HG02970 (cell line): ENCODE data around the gene MVP.

Experiments
- ATAC-seq: cut with Tn5 transposase; IDR thresholded peaks from one replicate; pipeline ENCODE4 v1.9.1; 2021; ENCODE audit warnings: mild to moderate bottlenecking, moderate library complexity, moderate number of reproducible peaks; ENCODE audit not compliant: unreplicated experiment, low FRiP score

MVP gene

DNA sequence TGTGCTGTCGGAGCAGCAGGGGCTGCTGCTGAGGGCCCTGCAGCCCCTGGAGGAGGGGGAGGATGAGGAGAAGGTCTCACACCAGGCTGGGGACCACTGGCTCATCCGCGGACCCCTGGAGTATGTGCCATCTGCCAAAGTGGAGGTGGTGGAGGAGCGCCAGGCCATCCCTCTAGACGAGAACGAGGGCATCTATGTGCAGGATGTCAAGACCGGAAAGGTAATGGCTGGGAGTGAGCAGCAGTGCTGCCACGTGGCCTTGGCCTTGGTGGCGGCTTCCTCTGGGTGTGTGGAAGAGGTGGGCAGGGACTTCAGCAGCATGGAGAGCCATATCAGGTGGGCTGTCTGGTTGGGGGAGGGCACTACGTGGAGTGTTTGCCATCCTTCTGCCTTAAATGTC is 20.0 kb downstream of the MVP start:
- no peak for ATAC-seq

DNA sequence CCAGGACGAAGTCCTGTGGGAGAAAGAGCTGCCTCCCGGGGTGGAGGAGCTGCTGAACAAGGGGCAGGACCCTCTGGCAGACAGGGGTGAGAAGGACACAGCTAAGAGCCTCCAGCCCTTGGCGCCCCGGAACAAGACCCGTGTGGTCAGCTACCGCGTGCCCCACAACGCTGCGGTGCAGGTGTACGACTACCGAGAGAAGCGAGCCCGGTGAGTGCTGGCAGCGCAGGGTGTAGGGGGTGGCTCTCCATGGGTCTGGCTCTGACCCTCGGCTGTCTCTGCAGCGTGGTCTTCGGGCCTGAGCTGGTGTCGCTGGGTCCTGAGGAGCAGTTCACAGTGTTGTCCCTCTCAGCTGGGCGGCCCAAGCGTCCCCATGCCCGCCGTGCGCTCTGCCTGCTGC is 21.4 kb downstream of the MVP start:
- ATAC-seq: no peak

DNA sequence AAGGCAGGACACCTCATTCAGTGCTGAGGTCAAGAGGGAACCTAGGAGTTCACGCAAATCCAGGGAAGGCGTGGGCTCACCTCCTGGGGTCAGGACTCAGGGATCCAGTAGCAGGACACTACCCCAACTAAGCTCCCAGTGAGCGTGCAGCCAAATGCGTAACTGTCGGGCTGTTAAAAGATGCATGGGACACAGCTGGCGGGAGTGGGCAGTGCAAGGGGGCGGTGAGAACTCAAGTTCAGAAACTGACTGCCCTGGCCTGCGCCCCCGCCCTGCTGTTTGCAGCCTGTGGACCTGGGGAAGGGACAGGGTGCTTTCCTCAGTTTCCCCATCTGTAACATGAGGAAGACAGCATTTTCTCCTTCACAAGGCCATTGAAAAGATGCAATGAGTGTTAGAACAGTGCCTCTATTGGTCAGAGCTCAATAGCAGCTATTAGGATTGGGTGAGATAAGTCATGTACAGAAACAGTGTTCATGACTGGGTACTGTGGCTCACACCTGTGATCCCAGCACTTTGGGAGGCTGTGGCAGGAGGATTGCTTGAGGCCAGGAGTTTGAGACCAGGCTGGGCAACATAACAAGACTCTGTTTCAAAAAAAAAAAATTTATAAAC is 22.6 kb downstream of the MVP start:
- no peak for ATAC-seq

DNA sequence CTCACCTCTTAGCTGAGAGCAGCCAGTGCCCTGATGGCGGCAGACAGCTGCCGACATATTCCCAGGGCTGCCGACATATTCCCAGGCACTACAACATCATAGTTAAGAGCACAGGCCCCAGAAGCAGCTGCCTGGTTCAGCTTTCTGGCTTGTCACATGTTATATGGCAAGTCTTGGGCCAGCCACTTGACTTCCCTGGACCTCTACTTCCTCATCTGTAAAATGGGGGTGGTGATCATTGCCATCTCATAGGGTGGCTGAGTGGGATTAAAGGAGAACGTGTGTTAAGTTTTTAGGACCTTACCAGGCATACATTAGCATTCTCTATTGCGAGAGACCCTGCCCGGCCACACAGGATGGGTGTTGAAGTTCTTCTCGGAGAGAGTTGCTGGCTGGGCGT is 23.7 kb downstream of the MVP start:
- no peak for ATAC-seq

DNA sequence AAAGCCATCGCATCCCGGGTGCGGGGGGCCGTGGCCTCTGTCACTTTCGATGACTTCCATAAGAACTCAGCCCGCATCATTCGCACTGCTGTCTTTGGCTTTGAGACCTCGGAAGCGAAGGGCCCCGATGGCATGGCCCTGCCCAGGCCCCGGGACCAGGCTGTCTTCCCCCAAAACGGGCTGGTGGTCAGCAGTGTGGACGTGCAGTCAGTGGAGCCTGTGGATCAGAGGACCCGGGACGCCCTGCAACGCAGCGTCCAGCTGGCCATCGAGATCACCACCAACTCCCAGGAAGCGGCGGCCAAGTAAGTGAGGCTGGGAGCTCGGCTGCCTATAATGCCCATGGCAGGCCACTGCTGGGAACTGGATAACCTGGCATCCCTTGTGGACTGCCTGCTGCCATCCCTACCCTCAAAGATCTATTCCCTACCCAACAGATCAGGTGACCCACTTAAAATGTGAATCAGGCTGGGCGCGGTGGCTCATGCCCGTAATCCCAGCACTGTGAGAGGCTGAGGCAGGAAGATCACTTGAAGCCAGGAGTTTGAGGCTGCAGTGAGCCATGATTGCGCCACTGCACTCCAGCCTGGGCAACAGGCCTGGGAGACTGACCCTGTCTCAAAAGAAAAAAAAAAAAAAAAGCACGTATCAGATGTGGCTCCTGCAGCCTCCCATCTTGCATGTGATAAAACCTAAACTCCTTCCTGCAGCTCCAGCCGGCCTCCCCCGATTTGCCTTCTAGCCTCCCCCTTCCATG is 24.5 kb downstream of the MVP start:
- ATAC-seq: no peak

DNA sequence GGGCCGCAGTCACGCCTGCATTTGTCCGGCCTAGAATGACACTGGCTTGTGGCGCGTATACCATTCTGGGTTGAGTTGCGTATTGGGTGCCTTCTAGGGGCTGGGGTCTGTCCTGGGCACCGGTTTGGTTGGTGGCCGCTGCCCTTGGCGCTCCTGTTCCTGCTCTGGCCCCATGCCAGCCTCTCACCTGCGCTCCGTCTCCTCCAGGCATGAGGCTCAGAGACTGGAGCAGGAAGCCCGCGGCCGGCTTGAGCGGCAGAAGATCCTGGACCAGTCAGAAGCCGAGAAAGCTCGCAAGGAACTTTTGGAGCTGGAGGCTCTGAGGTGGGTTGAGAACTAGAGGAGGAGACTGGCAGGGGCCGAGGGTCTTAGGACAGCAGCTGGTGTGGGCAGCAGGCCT is 25.4 kb downstream of the MVP start:
- ATAC-seq: no peak

DNA sequence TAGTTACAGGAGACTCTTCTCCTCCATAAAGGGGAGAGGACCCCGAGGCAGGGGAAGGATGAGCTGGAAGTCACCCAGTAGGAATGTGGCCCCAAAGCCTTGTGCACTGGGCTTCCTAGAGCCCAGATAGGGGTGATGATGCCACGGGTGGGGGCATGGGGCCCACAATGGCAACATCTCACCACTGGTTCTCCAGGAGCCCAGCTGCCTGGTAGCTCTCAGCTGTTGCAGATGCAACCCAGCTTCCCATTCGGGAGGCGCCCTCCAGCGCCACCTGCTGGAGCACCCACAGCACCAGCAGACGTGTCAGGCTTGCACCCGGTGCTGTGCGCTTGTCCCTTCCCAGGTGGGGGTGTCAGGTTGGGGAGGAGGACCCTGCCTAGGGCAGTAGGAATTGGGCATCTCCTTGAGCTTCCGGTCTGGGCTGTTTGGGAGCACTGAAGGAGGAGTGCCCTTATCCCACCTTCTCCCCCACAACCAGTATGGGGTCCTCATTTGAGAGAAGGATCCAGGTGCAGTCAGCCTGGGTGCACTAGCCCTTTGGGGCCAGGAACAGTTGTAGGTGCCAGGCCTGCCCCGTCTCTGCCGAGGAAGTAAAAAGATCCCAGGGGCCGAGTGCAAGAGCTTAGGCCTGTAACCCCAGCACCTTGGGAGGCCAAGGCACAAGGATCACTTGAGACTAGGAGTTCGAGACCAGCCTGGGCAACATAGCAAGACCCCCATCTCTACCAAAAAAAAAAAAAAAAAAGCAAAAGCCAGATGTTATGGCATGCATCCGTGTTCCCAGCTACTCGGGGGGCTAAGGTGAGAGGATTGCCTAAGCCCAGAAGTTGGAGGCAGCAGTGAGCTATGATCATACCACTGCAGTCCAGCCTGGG is 28.4 kb downstream of the MVP start:
- ATAC-seq: no peak

DNA sequence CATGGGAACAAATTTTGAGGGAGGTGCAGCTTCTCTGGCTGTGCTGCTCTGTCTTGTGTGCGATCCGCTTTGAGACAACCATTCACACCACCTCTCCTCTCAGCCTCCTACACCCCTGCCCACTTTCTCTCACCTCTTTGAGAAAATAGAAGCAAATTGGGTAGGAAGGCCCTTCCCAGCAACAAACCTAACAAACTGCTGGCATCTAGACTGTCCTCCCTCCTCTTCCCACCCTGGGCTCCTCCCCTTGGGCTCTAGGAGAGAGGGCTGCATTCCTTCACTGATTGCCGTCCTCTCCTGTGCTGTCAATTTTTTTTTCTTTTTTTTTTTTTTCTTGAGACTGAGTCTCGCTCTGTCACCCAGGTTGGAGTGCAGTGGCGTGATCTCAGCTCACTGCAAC is 29.2 kb downstream of the MVP start:
- ATAC-seq: no peak

DNA sequence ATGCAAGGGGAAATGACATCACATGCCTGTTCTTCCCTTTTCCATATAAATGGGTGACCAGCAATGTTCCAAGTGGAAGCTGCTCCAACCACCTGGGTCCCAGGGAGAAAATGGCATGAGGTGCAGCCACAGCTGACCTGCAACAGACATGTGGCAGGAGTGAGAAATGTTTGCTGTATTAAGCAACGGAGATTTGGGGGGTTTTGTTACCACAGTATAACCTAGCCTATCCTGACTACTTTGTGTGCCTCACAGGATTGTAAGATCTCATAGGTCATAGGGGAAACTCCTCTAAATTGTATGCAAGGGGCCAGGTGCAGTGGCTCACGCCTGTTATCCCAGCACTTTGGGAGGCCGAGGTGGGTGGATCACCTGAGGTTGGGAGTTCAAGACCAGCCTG is 30.7 kb downstream of the MVP start:
- no peak for ATAC-seq

DNA sequence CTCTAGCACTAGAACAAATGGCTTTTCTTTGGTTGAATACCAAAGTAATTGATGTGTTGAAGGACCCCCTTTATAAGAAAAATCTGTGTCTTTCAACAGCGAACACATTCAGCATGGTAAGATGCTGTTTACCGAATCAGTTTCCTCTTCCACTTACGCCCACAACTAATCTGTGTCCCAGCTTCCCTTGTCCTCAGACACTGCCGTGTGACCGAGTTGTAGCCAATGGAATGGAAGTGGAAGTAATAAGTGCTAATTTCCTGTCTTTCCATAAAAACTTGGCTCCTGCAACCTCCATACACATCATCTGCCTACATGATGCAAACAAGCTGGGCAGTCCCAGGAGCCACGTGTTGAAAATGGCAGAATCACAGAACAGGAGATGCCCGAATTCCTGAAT is 32.4 kb downstream of the MVP start:
- ATAC-seq: no peak

DNA sequence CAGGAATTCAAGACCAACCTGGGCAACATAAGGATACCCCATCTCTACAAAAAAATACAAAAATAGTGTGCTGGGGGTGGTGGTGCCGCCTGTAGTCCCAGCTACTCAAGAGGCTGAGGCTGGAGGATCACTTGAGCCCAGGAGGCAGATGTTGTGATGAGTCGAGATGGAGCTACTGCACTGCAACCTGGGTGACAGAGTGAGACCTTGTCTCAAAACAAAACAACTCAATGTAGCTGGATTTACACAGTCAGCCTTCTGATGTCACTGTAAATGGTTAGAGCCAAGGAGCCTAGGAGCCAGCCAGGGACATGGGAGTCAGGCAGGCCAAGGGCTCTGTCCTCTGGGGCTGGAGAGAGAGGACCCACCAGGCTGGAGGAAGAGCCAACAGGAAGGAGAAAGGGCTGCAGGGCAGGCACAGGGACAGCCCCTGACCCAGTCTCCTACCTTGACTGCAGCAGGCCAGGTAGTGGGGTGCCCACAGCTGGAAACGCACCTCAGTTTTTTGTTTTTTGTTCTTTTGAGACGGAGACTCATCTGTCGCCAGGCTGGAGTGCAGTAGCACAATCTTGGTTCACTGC is 34.3 kb downstream of the MVP start:
- ATAC-seq: no peak

DNA sequence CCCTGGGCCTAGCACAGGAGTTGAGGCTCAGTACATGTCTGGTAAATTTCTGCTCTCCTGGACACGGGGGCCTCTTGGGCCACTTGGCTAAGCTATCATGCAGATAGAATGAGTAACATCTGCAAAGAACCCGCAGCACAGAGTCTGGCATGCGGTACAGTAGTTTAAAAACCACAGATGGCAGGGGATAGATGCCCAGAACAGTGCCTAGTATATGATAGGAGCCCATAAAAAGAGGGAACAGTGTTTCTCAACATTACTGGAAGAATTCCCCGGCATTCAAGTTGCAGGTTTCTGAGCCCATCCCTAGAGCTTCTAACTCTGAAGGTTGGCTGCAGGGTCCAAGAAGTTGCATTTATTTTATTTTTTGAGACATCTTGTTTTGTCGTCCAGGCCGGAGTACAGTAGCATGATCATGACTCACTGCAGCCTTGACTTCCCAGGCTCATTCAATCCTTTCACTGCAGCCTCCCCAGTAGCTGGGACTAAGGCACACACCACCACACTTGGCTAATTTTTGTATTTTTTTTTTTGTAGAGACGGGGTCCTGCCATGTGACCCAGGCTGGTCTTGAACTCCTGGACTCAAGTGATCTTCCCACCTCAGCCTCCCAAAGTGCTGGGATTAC is 37.0 kb downstream of the MVP start:
- no peak for ATAC-seq

DNA sequence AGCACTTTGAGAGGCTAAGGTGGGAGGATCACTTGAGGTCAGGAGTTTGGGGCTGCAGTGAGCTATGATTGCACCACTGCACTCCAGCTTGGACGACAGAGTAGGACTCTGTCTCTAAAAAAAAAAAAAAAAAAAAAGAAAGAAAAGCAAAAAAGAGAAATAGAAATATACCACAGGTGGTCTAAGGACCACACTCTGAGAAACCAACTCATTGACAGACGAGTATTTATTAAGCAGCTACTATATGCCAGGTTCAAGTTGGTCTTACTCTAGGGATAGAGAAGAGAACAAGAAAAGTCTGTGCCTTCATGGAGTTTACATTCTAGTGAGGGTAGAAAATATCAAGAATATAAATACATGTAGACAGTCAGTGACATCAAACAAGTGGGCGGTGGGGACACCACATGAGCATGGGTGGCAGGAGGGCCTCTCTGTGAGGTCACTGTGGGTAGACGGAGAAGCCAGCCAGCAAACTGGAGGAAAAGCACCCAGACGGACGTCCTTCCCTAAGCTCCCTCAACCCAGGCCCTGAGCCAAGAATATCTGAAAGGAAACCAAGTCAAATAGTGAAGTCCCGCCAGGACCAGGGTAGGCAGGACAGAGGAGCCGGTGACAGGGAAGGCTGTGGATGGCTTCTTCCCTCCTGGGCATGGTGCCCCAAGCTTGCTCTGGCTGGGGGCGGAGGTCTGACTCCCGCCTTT is 38.0 kb downstream of the MVP start:
- ATAC-seq: no peak

DNA sequence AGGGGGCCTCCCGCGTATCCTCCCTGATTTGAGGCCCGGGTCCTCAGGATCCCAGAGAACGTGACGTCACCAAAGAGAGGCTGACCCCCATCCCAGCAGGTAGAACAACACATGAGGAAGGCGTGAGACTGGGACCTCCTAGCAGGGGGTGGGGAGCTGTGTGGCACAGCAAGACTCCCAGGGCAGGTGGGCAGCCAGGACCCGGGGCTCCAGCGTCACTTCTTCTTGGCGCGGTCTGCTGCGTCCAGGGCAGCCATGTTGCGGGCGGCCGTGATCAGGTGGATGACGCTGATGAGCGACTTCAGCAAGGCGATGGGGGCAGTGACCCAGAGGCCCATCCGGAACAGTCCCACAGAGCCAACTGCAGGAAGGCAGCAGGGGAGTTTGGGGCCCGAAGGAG is 38.7 kb downstream of the MVP start:
- ATAC-seq: no peak

DNA sequence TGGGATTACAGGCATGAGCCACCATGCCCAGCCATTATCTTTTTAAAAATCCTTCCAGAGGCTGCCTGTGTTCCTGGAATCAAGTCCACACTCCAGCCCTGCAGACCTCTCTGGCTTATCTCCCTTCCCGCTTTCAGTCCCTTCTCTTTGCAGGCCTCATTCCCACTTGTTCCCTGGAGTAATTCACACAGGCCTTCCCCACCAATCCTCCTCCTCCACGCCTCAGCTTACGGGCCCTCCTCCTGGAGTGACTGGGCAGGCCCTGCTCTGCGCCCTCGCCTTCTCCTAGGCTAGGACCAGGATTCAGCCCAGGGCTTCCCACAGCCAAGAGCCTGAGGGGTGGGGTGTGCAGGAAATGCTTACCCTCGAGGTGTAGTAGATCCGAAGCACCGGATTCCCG is 40.0 kb downstream of the MVP start:
- no peak for ATAC-seq

DNA sequence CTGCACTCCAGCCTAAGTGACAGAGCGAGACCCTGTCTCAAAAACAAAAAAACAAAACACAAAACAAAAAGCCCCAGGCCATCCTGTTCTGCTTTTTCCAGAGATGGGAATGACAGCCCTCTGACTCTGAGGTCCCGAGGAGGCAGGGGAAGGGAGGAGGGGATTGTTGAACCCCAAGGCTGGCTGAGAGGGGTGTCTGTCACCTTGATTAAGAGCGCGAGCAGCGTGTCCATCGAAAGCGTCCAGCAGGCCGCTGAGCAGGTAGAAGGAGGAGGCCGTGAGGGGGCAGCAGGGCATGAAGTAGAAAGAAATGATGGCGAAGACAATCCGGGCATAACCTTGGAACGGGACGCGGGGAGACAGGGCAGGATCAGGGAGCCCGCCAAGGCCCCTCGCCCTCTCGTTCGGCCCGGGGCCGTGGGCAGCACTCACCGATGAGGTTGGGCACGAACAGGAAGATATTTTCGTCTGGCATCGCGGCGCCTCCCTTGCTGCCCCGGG is 42.2 kb downstream of the MVP start:
- no peak for ATAC-seq

DNA sequence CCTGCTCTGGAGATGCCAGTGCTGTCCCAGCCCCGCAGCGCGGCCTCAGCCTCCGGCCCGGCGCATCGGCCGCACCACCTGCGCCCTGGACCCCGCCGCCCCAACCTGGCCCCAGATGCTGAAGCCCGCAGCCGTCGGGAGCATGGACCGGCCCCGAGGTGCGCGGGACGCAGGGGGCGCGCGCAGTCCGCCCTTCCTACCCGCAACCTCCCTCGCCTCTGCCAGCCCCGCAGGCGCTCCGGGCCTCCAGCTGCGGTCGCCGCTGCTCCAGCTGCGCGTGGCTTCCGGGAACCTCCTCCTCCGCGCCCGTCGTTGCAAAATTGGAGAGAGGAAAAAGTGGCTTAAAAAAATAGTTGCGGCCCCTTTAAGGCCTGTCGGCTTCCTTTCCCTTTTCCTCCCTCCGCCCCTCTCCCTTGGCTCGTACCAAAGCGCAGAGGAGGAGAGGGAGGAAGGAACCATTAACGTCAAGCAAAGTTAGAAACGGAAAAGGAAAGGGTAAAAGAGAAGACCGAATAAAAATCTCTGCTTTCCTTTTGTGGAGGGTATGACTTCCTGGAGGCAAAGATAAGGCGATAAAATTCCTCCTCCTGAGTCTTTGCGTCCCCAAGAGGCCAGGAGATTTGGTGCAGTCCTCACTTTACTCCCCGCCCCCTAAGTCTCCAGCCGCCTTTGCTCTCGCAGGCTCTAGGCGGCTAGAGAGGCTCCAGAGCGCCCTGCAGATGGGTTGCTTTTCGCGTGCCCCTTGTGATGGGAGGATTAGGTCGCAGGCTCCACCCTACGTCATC is 42.8 kb downstream of the MVP start, which contains the start of gene CDIPT:
CDIPT (minus strand) TSS at position 343 of the 785 bp plus-strand sequence. CDS start 369 bp downstream, outside the sequence.
- peak; percentile 81 for ATAC-seq

DNA sequence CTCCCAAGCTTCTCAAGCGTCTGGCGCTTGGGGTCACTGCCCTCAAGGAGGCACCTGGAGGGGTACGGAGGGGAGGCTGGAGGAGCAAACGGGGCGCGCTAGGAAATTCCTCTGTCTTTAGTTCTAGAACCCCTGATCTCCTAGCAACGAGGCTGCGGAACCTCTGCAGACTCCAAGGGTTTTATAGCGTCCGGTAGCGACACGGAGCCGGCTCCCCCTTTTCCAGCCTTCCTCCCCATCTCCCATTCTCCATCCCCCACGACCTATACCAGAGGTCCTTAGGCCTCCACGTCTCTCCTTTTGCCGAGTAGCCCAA is 43.4 kb downstream of the MVP start:
- ATAC-seq: no peak

DNA sequence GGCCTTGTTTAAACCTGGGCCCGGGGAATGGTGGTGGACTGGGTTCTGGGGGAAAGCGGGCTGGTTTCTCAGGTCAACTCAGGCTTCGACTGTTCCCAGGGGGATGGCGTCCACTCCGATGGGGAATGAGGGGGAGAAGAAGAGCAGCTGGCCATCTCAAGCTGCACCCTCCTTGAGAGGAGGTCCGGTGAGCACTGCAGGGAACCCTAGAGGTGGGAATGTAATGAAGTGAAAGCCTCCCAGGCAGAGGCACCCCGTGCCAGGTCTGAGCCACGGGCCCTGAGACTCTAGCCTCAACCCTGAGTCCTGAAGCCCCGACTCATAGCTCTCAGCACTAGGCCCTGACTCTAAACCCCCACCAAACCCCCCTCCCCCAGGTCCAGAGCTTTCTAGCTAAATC is 43.9 kb downstream of the MVP start:
- ATAC-seq: no peak
